Panc1 (cell line): ENCODE results near the gene SPP1. TPM values are rescaled to one million over a fixed set of nuclear protein-coding genes. Genes with fewer than 3 reads are reported as not detected.

Source experiments
- ATAC-seq: fragments of 200-7000 bp; cut with Tn5 transposase; 2 replicates; pipeline ENCODE4 v1.9.1; 2020; ENCODE audit warnings: mild to moderate bottlenecking, moderate library complexity
- BruUV-seq: library from RNA; stranded (reverse); fragments of 400-500 nt; replicated peaks from 2 replicates; lab custom pipeline; 2021; lab: Mats Ljungman, UMichigan
- CTCF ChIA-PET: fragments of 300-600 bp; sonication (Branson Sonifier 250); formaldehyde crosslinking; loops from one replicate; lab custom pipeline; 2022; ENCODE audit warnings: antibody characterized with exemption; lab: Charles Lee
- POLR2A ChIA-PET: fragments of 300-600 bp; sonication (Branson Sonifier 250); formaldehyde crosslinking; loops from one replicate; lab custom pipeline; 2022; ENCODE audit warnings: antibody characterized with exemption; lab: Charles Lee
- DNase-seq: peaks from one replicate; pipeline ENCODE4 v3.0.0-alpha.2; 2010; ENCODE audit warnings: low read depth, low spot score
- H3K27ac ChIP-seq: 2 replicates; pipeline ENCODE4 v1.5.1; 2011; ENCODE audit warnings: mild to moderate bottlenecking, low read length, inconsistent platforms
- H3K27me3 ChIP-seq: fragments of 200-500 bp; sonication (Bioruptor generic); 2 replicates; pipeline ENCODE4 v1.6.0; 2014; ENCODE audit warnings: low read length, inconsistent platforms; ENCODE audit not compliant: control insufficient read depth, insufficient read depth
- H3K36me3 ChIP-seq: fragments of 200-500 bp; sonication (Bioruptor generic); 2 replicates; pipeline ENCODE4 v1.5.1; 2014; ENCODE audit warnings: inconsistent platforms, mild to moderate bottlenecking, low read length, moderate library complexity; ENCODE audit not compliant: control insufficient read depth, insufficient read depth
- H3K4me1 ChIP-seq: 2 replicates; pipeline ENCODE4 v1.5.1; 2011; ENCODE audit warnings: inconsistent platforms, mild to moderate bottlenecking, low read length, moderate library complexity; ENCODE audit not compliant: control insufficient read depth, insufficient read depth
- H3K4me3 ChIP-seq, 2 experiments: 2 replicates each; pipeline ENCODE4 v1.5.1; 2011 to 2012; ENCODE audit warnings: low read depth in 2 of 2, low read length in 2 of 2, mild to moderate bottlenecking in 2 of 2, inconsistent platforms in 1 of 2, moderate library complexity in 1 of 2
- H3K9me3 ChIP-seq: fragments of 200-500 bp; sonication (Bioruptor generic); 2 replicates; pipeline ENCODE4 v1.5.1; 2014; ENCODE audit warnings: low read depth, mild to moderate bottlenecking, inconsistent platforms, low read length, moderate library complexity; ENCODE audit not compliant: control insufficient read depth, insufficient read depth
- CTCF ChIP-seq: fragments of 450-650 bp; IDR thresholded peaks from 2 replicates; pipeline ENCODE4 v1.5.1; 2017; ENCODE audit warnings: mild to moderate bottlenecking
- POLR2AphosphoS5 ChIP-seq: IDR thresholded peaks from 2 replicates; pipeline ENCODE4 v1.6.1; 2012; ENCODE audit warnings: mild to moderate bottlenecking, low read depth, low read length, moderate library complexity
- SIN3A ChIP-seq: IDR thresholded peaks from 2 replicates; pipeline ENCODE4 v1.6.1; 2012; ENCODE audit warnings: low read depth, mild to moderate bottlenecking, low read length, moderate library complexity, borderline replicate concordance; ENCODE audit not compliant: insufficient read depth
- TCF7L2 ChIP-seq: IDR thresholded peaks from 2 replicates; pipeline ENCODE4 v1.6.1; 2011; ENCODE audit warnings: mild to moderate bottlenecking, low read depth, low read length, inconsistent platforms
- in situ Hi-C: cut with HindIII; loops from 2 replicates; pipeline ENCODE4 v1.10.0; 2016; ENCODE audit warnings: low sequenced_read_pairs, low pct_unique_long_range_greater_than_20kb
- intact Hi-C: fragments of 100-400 bp; cut with micrococcal nuclease; formaldehyde crosslinking; loops from one replicate; pipeline ENCODE4 v1.10.0; 2022; ENCODE audit not compliant: unreplicated experiment
- total RNA-seq: library from RNA; stranded (reverse); gene quantifications from one replicate; pipeline ENCODE4 v1.2.1, GENCODE V29; 2021; ENCODE audit not compliant: unreplicated experiment
- TF ChIP-seq, protein P1 (sequence below), 2 experiments: IDR thresholded peaks; 2 replicates each; pipeline ENCODE4 v1.6.1; 2011 to 2012; ENCODE audit warnings: low read depth in 2 of 2, control low read depth in 1 of 2, low read length in 1 of 2, mild to moderate bottlenecking in 1 of 2, moderate library complexity in 1 of 2; ENCODE audit not compliant: insufficient read depth in 1 of 2

Gene SPP1
- total RNA-seq, 1 experiment from 2014 or later, result 1.6 TPM

- POLR2A ChIA-PET, result no interaction called here
- intact Hi-C loops, result no loop called here
These were observed 21.7 kb upstream of the SPP1 start for GRCh38 chr4:87953826-87954225.

DNA sequence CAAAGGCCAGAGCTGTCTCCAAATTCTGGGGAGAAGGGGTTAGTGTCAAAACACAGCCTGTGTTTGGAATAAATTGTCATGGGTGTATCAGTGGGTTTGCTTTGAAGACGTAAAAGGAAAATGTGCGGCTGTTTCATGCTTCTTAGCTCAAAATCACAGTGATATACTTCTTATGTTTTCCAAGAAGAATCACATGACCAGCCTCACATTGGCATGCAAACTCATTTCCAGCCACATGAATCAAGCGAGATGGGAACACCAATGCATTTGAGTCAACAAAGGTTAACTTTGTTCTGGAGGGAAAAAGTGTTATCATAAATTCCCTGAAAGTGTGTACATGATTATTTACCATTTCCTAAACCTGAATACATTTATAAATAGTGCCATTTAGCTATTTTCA lies 19.0 kb upstream of the SPP1 start:
- Histone ChIP-seq H3K4me3 (no peak overlapping the region), H3K9me3 (no peaks in the 10 kb centered on the region), H3K4me1 (no peaks in the 10 kb centered on the region), H3K27ac (no peak overlapping the region), H3K36me3 (no peaks in the 10 kb centered on the region), H3K27me3 (no peaks in the 10 kb centered on the region)
- intact Hi-C loops (no loop called here), in situ Hi-C loops (no loop called here)
- ATAC-seq (no peak), DNase-seq (no peak)
- BruUV-seq, result no TSS peak
- TF ChIP-seq, protein P1, sequence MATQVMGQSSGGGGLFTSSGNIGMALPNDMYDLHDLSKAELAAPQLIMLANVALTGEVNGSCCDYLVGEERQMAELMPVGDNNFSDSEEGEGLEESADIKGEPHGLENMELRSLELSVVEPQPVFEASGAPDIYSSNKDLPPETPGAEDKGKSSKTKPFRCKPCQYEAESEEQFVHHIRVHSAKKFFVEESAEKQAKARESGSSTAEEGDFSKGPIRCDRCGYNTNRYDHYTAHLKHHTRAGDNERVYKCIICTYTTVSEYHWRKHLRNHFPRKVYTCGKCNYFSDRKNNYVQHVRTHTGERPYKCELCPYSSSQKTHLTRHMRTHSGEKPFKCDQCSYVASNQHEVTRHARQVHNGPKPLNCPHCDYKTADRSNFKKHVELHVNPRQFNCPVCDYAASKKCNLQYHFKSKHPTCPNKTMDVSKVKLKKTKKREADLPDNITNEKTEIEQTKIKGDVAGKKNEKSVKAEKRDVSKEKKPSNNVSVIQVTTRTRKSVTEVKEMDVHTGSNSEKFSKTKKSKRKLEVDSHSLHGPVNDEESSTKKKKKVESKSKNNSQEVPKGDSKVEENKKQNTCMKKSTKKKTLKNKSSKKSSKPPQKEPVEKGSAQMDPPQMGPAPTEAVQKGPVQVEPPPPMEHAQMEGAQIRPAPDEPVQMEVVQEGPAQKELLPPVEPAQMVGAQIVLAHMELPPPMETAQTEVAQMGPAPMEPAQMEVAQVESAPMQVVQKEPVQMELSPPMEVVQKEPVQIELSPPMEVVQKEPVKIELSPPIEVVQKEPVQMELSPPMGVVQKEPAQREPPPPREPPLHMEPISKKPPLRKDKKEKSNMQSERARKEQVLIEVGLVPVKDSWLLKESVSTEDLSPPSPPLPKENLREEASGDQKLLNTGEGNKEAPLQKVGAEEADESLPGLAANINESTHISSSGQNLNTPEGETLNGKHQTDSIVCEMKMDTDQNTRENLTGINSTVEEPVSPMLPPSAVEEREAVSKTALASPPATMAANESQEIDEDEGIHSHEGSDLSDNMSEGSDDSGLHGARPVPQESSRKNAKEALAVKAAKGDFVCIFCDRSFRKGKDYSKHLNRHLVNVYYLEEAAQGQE (IDR thresholded peaks at IDR 0.05; ENCODE audit: insufficient read depth in 1 of 2, low read depth in 2 of 2, low read length in 1 of 2), result no peak
- TF ChIP-seq SIN3A (no peak), CTCF (no peak), TCF7L2 (no peak), POLR2AphosphoS5 (no peak)
- CTCF ChIA-PET, result no interaction called here
- POLR2A ChIA-PET, result no interaction called here

More at GRCh38 chr4:87953826-87954225, 21.7 kb upstream of the SPP1 start:
- H3K9me3 ChIP-seq, result no peaks in the 10 kb centered on the region
- no peak overlapping the region for H3K4me3 ChIP-seq
- TF ChIP-seq SIN3A (no peak), TCF7L2 (no peak), CTCF (no peak), POLR2AphosphoS5 (no peak)
- TF ChIP-seq, protein P1 (IDR thresholded peaks at IDR 0.05; ENCODE audit: insufficient read depth in 1 of 2, low read depth in 2 of 2, low read length in 1 of 2), result no peak
- no peak overlapping the region for H3K27ac ChIP-seq
- H3K27me3 ChIP-seq, result no peaks in the 10 kb centered on the region
- no peak for DNase-seq
- in situ Hi-C loops, result no loop called here
- CTCF ChIA-PET, result no interaction called here
- no peaks in the 10 kb centered on the region for H3K36me3 ChIP-seq
- ATAC-seq, result no peak
- no peaks in the 10 kb centered on the region for H3K4me1 ChIP-seq
- BruUV-seq, result no TSS peak
